Measurements from ENCODE around the gene SHH.

The SHH gene

DNA sequence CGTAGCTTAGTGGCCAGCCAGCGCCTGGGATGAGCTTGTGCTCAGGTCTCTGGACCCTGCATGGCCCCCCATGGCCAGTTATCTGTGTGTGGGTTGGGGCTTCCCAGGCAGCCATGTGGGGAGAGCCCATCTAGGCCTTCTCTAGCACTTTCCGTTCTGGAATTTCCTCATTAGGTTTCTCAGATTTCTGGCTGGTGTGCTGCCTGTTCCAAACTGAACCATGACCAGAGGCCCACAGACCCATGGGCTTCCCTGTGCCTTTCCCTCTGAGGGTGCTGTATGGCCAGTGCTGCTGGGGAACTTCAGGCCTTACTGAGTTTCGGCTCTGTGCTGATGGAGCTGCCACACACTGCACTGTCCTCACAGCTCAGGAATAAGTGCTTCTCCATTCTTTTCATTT, 50.2 kb downstream of the SHH start:
- DNase-seq, result no peak

DNA sequence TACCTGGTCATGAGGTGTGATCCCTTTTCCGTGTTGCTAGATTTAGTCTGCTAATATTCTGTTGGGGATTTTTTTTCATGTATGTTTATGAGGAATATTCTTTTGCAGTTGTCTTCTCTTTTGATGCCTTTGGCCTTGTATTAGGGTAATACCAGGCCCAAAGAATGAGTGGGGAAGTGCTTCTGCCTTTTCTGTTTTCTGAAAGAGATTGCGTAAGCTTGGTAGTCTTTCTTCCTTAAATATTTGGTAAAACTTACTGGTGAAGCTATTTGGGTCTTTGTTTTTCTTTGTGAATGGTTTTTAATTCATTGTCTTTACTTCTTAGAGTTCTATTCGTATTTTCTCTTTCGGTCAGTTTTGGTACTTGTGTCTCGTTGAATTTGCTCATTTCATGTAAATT, 51.1 kb downstream of the SHH start:
- no peak for DNase-seq

DNA sequence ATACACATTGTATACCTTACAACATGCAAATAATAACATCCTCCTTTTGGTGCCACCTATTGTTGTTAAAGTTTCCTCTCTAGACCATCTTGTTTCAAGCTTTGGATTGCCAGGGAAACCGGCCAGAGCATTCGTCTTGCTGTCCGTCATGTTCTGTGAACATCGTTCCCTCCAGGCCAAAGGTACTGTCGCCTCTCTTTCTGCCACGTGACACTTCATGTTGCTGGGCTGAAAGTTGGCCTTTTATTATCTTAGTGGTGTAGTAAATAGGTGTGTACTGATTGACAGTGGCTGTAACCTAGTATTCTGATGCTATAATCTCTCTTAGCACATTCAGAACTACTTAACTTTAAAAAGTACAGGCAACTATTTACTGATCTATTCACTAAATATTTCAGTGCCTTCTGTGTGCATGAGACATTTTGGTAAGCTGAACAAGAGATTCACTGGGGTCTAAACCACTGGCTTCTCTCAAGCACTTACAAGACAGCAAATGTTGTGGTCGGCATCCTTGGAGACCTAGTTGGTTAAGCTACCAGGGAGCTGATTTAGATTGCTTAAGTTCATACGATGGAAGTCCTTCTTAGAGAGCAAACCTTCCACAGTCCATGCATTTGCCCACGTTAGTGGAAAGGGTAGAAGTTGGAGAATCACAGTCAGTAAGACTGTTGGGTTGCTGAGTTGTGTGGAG, 52.4 kb downstream of the SHH start:
- DNase-seq, result no peak

DNA sequence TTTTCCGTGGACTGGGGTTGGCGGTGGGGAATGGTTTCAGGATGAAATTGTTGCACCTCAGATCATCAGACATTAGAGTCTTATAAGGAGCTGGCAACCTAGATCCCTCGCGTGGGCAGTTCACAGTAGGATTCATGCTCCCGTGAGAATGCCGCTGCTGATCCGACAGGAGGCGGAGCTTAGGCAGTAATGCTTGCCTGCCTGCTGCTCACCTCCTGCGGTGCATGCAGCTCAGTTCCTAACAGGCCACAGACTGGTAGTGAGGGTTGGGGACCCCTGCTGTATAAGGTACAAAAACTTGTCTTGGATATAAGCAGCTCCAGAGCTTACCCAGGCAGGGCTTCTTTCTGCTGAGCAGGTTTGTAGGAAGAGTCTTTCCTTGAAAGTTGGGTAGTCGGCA, 53.9 kb downstream of the SHH start:
- DNase-seq, result no peak

DNA sequence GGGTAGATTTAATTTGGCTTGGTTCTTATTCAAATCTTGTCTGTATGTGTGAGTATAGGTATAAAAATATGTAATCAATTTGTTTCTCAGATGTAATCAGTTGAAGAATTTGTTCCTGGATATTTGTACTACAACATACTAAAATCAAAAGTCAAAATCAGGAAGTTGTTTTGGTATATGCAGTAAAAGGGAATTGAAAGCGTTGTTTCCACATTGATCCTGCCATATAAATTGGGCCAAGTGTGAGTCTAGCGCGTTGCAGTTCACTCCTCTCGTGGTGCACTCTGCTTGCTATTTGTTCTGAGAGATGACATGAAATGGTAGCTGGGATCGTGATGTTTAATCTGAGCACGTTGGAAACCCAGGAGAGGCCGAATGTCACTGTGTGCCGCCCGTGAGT, 55.9 kb downstream of the SHH start:
- no peak for DNase-seq

DNA sequence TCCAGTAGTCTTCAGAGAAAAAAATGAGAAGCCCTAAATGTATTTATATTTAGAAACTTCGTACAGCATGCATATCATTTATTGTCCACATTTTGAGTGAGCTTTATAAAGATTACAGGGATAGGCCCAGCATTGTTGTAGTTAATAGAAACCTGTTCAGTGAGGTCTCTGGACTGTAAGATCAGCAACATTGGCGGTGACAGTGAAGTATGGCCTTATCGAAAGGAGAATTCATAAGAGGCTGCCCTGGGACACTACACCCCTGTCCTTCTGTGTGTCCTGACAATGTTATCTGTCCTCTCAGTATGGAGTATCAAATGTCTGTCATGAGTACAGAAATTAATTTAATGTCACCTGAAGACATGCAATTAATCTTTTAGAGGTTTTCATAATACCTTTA, 57.2 kb downstream of the SHH start:
- no peak for DNase-seq

DNA sequence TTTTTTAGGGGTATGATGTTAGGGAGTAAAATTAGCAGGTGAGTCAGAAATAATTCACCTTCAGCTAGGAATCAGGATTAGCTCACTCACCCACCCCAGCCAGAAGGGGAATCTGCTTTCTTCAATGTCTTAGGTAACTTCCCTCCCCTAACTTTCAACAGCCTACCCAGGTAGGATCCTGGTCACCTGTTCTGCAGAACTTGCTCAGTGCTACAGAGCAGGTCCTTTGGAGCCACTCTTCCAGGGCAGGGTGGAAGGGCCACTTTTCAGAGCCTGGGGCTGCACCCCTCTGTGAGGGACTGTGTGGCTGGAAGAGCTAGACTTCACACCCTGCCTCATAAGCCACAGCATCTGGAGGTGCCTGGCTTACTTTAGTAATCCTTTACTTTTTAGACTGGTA, 58.1 kb downstream of the SHH start:
- no peak for DNase-seq

DNA sequence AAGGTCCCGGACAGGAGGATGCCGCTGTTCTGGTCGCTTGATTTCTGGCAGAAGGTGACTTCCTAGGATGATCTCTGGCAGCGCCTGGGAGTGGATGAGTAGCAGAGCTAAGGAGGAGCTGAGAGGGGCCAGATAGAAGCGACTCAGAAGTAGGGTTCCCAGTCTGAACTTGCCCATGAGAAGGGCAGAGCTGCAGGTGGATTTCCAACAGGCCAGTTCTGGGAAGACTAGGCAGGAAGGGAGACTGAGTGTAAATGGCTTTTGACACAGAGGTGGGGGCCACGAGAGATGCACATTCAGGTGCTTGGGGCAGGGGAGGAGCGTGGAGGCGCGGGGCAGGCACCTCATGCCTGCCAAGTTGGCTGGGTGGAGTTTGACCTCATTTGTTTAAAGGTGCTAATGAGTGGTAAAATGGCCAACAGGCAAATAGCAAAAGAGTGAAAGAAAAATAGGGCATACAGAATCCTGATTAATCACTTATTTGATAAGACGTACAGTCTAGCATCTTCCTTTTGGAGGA, 58.8 kb downstream of the SHH start:
- no peak for DNase-seq

DNA sequence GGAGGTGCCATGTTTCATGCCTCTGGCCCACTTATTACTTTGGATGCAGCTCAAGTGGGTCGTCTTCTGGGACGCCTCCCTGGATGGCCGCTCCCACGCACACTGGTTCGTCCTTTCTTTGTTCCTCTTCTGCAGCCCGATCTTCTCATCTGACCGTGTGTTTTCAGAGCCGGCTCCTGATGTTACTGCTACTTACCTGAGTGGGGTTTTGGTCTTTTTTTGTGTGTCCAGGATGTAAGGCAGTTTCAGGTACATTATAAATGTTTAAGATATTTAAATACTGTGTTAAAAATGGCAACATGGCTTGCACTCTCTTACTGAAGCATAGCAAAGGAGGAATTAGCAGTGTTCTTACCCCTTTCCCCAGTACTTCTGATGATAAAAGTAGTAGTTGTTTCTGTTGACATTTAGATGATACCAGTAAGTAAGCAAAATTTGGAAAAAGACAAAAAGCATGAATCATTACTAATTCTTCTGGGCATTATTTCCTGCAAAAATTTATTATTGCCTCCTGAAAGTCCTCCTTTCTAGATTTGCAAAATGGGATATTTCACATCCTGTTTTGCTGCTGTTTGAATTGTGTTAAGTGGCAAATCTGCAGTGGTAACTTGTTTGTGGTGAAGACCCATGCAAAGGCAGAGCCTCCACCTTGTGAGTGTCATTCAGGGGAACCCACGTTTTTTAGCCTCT, 59.4 kb downstream of the SHH start:
- no peak for DNase-seq

DNA sequence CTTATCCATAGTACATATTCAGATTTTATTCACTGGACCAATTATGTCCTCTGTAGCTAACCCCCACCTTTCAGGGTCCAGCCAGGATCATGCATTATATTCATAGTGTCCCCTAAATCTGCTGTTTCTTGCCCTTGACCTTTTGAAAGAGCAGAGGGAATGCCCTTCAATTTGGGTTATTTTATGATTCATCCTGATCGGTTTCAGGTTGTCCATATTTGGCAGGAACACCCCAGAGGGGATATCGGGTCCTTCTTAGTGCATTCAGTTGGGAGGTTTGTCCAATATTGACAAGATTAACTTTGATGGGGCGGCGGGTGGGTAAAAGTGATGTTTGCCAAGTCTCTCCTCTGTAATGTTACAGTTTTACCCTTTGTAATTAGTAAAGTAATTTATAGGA, 60.9 kb downstream of the SHH start:
- no peak for DNase-seq

DNA sequence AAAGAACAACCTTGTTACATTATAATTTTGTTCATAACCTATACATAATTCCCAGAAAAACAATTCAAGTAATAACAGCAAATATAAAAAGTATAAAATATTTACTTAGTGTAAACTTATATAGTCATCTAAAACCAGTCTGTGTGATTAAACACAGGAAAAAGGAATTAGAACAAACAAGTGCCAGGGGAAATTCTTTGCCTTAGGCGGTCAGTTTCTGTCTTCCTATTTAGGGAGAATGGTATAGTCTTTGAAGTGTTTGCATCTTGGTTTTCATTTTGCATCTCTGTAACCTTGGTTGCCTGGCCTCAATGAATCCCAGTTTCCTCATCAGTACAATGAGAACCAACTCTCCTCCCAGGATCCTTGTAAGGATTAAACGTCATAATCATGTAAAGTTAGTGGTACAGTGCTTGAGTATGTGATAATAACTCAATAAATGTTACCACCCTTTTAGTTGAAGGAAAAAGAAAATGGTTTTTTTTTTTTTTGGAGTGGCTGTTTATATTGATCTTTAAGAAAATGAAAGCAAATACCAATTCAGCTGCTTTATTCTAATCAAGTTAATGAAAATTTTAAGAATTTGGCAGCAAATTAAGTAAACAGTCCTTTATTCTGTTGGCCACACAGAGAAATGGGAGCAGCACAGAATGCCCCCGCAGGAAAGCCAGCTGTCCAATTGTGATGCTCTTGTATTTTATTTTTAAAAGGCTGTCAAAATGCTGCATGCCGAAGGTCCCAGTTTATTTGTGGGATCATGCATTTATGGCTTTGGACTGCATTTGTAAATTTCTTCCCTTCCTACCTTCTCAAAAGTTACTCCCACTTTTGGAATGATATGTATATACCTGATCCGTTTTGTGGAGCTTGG, 61.8 kb downstream of the SHH start:
- no peak for DNase-seq
